RWPE1 (cell line): Measurements from ENCODE around the gene GC.

Experiments
- CTCF ChIA-PET: fragments of 350-600 bp; sonication (Branson Sonifier 250); formaldehyde crosslinking; extraction: SDS; loops from one replicate; lab custom pipeline; 2021; lab: Yijun Ruan, JAX
- POLR2A ChIA-PET: fragments of 400-600 bp; formaldehyde crosslinking; extraction: SDS; loops from one replicate; lab custom pipeline; 2020; ENCODE audit warnings: antibody characterized with exemption; ENCODE audit not compliant: low non-redundant PET; lab: Yijun Ruan, JAX
- DNase-seq: peaks from one replicate; pipeline ENCODE4 v3.0.0; 2012; ENCODE audit warnings: low spot score
- H3K27ac ChIP-seq: fragments of 450-650 bp; 2 replicates; pipeline ENCODE4 v1.5.1; 2017
- TF ChIP-seq, protein P1 (sequence below): fragments of 450-650 bp; conservative IDR thresholded peaks from 2 replicates; pipeline ENCODE4 v1.5.1; 2017; ENCODE audit warnings: low read depth, mild to moderate bottlenecking

GC gene

DNA sequence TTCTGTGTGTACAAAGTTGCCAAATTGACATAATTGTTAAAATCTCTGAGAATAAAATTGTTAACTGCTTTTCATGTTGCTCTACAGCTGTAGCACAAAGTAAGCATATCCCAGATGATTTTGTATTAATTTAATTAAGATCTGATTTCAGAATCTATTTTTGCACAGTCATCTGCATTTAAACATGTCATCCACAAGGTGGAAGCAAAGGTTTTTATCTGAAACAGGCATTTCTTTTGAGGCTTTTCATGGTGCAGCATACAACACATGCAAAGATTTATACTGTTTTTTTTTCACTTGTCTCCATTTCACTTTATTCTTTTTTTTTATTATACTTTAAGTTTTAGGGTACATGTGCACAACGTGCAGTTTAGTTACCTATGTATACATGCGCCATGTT, 51.2 kb downstream of the GC start:
- peak; percentile 17 for DNase-seq
- TF ChIP-seq, protein P1, sequence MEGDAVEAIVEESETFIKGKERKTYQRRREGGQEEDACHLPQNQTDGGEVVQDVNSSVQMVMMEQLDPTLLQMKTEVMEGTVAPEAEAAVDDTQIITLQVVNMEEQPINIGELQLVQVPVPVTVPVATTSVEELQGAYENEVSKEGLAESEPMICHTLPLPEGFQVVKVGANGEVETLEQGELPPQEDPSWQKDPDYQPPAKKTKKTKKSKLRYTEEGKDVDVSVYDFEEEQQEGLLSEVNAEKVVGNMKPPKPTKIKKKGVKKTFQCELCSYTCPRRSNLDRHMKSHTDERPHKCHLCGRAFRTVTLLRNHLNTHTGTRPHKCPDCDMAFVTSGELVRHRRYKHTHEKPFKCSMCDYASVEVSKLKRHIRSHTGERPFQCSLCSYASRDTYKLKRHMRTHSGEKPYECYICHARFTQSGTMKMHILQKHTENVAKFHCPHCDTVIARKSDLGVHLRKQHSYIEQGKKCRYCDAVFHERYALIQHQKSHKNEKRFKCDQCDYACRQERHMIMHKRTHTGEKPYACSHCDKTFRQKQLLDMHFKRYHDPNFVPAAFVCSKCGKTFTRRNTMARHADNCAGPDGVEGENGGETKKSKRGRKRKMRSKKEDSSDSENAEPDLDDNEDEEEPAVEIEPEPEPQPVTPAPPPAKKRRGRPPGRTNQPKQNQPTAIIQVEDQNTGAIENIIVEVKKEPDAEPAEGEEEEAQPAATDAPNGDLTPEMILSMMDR: peak; percentile 25
- ChIA-PET CTCF (interaction anchor here (0.6 kb wide), 1 partner anchor 511 kb away, joined by 3 read pairs; no protein-coding TSS in a partner anchor), POLR2A (no interaction called here)
- no peak overlapping the region for H3K27ac ChIP-seq

GRCh38 chr4:71732066-71732465, 51.8 kb downstream of the GC start:
- ChIA-PET POLR2A (no interaction called here), CTCF (interaction anchor here (0.6 kb wide), 1 partner anchor 511 kb away, joined by 3 read pairs; no protein-coding TSS in a partner anchor)
- TF ChIP-seq, protein P1: no peak
- no peak for DNase-seq
- H3K27ac ChIP-seq: no peak overlapping the region

DNA sequence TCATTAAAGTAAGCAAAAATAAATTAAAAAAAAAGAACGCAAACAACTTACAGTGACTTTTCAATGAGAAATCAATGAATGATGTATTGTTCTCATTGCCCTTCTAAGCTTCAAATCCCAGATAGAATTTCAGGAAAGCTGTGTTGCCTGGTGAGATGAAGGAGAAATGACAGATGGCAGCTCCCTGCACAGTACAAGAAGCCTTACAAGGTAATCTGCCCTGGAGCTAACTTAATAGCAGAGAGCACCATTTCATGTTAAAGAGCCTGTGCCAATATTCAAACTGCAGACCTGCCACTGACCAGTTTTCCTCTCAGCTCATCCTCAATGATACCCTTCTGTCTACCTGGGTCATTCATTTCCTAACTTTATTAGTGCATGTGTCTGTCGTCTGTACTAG, 54.0 kb downstream of the GC start:
- no peak for DNase-seq
- POLR2A ChIA-PET: no interaction called here

GRCh38 chr4:71713611-71714203, 70.2 kb downstream of the GC start:
- POLR2A ChIA-PET: no interaction called here
- H3K27ac ChIP-seq: no peak overlapping the region
- peak; percentile 20 for DNase-seq
- TF ChIP-seq, protein P1: peak; percentile 55
- CTCF ChIA-PET: interaction anchor here (0.6 to 0.8 kb wide), 3 partner anchors 46 to 476 kb away, joined by 3 to 5 read pairs (median 3); no protein-coding TSS in a partner anchor

More for the DNA sequence above, 54.0 kb downstream of the GC start:
- CTCF ChIA-PET: interaction anchor here (0.7 kb wide), 1 partner anchor 280 kb away, joined by 3 read pairs; no protein-coding TSS in a partner anchor
- TF ChIP-seq, protein P1: no peak
- H3K27ac ChIP-seq: no peak overlapping the region

DNA sequence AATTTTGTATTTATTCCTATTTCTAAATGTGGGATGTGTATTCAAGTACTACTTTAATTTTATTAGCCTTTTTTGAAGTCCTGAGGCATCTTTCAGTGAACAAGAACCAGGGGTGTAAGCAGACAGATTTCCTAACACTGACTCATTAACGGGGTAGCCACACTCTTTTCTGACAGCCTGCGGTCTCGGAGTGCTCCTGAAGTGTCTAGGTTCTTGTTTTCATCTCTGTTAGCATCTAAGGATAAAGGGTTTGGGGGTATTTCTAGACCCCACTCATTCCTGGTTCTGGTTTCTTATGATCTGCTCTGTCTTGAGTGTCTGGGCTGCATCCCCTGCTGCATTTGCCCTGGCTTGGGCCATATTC, 71.9 kb downstream of the GC start:
- POLR2A ChIA-PET: no interaction called here
- no peak for DNase-seq
- no peak overlapping the region for H3K27ac ChIP-seq
- TF ChIP-seq, protein P1: no peak
- CTCF ChIA-PET: no interaction called here

GRCh38 chr4:71711044-71711984, 72.6 kb downstream of the GC start:
- TF ChIP-seq, protein P1: no peak
- CTCF ChIA-PET: interaction anchor here (0.6 to 0.7 kb wide), 2 partner anchors 494 to 527 kb away, joined by 3 read pairs; no protein-coding TSS in a partner anchor
- POLR2A ChIA-PET: no interaction called here
- no peak overlapping the region for H3K27ac ChIP-seq
- DNase-seq: no peak
